K562 (cell line): ENCODE data around the gene YIF1A. TPM values are rescaled to one million over a fixed set of nuclear protein-coding genes. Genes with fewer than 3 reads are reported as not detected.

Experiments used
- CREB3L1 ChIP-seq: fragments of 450-650 bp; IDR thresholded peaks from 2 replicates; pipeline ENCODE4 v1.6.1; 2014; ENCODE audit warnings: low read depth, mild to moderate bottlenecking, moderate library complexity, borderline replicate concordance
- CTBP1 ChIP-seq: fragments of 450-650 bp; IDR thresholded peaks from 2 replicates; pipeline ENCODE4 v1.6.1; 2016; ENCODE audit warnings: borderline replicate concordance
- CXXC5 ChIP-seq: fragments of 250-450 bp; sonication (Bioruptor Pico); IDR thresholded peaks from 2 replicates; pipeline ENCODE4 v1.8.0; 2022; ENCODE audit warnings: inconsistent platforms, mild to moderate bottlenecking, moderate library complexity
- E2F1 ChIP-seq: sonication (generic); formaldehyde crosslinking; IDR thresholded peaks from 2 replicates; pipeline ENCODE4 v1.8.1; 2023; ENCODE audit warnings: mild to moderate bottlenecking, missing genetic modification reagents, moderate library complexity
- LCOR ChIP-seq: sonication (generic); formaldehyde crosslinking; IDR thresholded peaks from 2 replicates; pipeline ENCODE4 v1.8.0; 2022; ENCODE audit warnings: mild to moderate bottlenecking, missing genetic modification reagents
- NR3C1 ChIP-seq: sonication (generic); formaldehyde crosslinking; IDR thresholded peaks from 2 replicates; pipeline ENCODE4 v1.8.1; 2022; ENCODE audit warnings: missing genetic modification reagents
- SRSF1 ChIP-seq: fragments of 200-400 bp; formaldehyde crosslinking; IDR thresholded peaks from 2 replicates; pipeline ENCODE4 v1.6.1; 2017; ENCODE audit warnings: mild to moderate bottlenecking, low read depth, low read length, moderate library complexity
- TOE1 ChIP-seq, 2 experiments: fragments of 450-650 bp in 1 of 2; sonication (generic) in 1 of 2; formaldehyde crosslinking in 1 of 2; IDR thresholded peaks; 2 replicates each; pipeline versions ENCODE4 v1.7.1 to v1.8.0; 2016 to 2022; ENCODE audit warnings: borderline replicate concordance in 2 of 2, mild to moderate bottlenecking in 2 of 2, antibody characterized with exemption in 1 of 2, inconsistent platforms in 1 of 2, low read depth in 1 of 2, missing genetic modification reagents in 1 of 2, moderate library complexity in 1 of 2
- ZBTB17 ChIP-seq: fragments of 450-650 bp; formaldehyde crosslinking; IDR thresholded peaks from 2 replicates; pipeline ENCODE4 v1.4.0; 2020; ENCODE audit warnings: mild to moderate bottlenecking
- ZFX ChIP-seq: sonication (generic); formaldehyde crosslinking; IDR thresholded peaks from 2 replicates; pipeline ENCODE4 v1.8.0; 2022; ENCODE audit warnings: mild to moderate bottlenecking, missing genetic modification reagents, moderate library complexity
- ZNF134 ChIP-seq: fragments of 250-450 bp; sonication (Bioruptor Pico); conservative IDR thresholded peaks from 2 replicates; pipeline ENCODE4 v1.4.0; 2020
- ZNF75A ChIP-seq: fragments of 450-650 bp; formaldehyde crosslinking; IDR thresholded peaks from 2 replicates; pipeline ENCODE4 v1.4.0; 2020; ENCODE audit warnings: mild to moderate bottlenecking
- polyA plus RNA-seq, 8 experiments: library from polyadenylated mRNA; depleted of rRNA in 4 of 8; stranded (reverse) in 5 of 8; unstranded in 3 of 8; fragments of >200 nt; fragmentation: Nextera tagmentation in 2 of 8; fragmentation: Illumina TruSeq in 1 of 8; extraction: Ambion mirVana in 2 of 8; extraction: Trizol in 1 of 8; gene quantifications; 2 replicates each; pipeline versions ENCODE4 v1.2.1 to v1.2.3, GENCODE V29; 2011 to 2014; ENCODE audit warnings: inconsistent platforms in 1 of 8, missing spikeins in 1 of 8
- total RNA-seq, 7 experiments: library from RNA; depleted of rRNA in 6 of 7; stranded (reverse); fragments of >200 nt in 6 of 7; fragmentation: Illumina TruSeq in 2 of 7; extraction: Trizol in 2 of 7; gene quantifications; 2 replicates each; pipeline versions ENCODE4 v1.2.1 to v1.2.3, GENCODE V29; 2011 to 2021; ENCODE audit warnings: low replicate concordance in 1 of 7
- TF ChIP-seq, protein P1 (sequence below): fragments of 450-650 bp; formaldehyde crosslinking; IDR thresholded peaks from 2 replicates; pipeline ENCODE4 v1.4.0; 2020; ENCODE audit warnings: mild to moderate bottlenecking, moderate library complexity
- TF ChIP-seq, protein P2 (sequence below): sonication (generic); formaldehyde crosslinking; IDR thresholded peaks from 2 replicates; pipeline ENCODE4 v1.8.1; 2023; ENCODE audit warnings: missing genetic modification reagents, mild to moderate bottlenecking, borderline replicate concordance

The YIF1A gene
- total and polyA plus RNA-seq, 9 of the 15 experiments (the other 6 are each of a cell fraction or from before 2014, with no cell fraction given): 8.6 to 121 (median 77.2) TPM

GRCh38 chr11:66289548-66290329, 796 bp upstream of the YIF1A start (continued):
- TF ChIP-seq TOE1 (IDR thresholded peaks at IDR 0.05; ENCODE audit: borderline replicate concordance): no peak; the same call in 1 of the 2 replicates
- peak; percentile 96 for TF ChIP-seq TOE1 (CRISPR knock-in tag; IDR thresholded peaks at IDR 0.05; ENCODE audit: borderline replicate concordance, low read depth)
- TF ChIP-seq LCOR (CRISPR knock-in tag): 0 out of 2 replicates have a peak, but pooled peaks have one; percentile 68
- TF ChIP-seq, protein P1, sequence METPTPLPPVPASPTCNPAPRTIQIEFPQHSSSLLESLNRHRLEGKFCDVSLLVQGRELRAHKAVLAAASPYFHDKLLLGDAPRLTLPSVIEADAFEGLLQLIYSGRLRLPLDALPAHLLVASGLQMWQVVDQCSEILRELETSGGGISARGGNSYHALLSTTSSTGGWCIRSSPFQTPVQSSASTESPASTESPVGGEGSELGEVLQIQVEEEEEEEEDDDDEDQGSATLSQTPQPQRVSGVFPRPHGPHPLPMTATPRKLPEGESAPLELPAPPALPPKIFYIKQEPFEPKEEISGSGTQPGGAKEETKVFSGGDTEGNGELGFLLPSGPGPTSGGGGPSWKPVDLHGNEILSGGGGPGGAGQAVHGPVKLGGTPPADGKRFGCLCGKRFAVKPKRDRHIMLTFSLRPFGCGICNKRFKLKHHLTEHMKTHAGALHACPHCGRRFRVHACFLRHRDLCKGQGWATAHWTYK (CRISPR knock-in tag): 0 out of 2 replicates have a peak, but pooled peaks have one; percentile 34
- TF ChIP-seq CXXC5 (CRISPR knock-in tag): peak; percentile 14
- peak; percentile 51; the same call in 1 of the 2 replicates for TF ChIP-seq E2F1 (CRISPR knock-in tag)
- no peak for TF ChIP-seq ZFX (CRISPR knock-in tag)
- no peak for TF ChIP-seq ZNF75A
- TF ChIP-seq CTBP1: peak; percentile 86
- TF ChIP-seq, protein P2, sequence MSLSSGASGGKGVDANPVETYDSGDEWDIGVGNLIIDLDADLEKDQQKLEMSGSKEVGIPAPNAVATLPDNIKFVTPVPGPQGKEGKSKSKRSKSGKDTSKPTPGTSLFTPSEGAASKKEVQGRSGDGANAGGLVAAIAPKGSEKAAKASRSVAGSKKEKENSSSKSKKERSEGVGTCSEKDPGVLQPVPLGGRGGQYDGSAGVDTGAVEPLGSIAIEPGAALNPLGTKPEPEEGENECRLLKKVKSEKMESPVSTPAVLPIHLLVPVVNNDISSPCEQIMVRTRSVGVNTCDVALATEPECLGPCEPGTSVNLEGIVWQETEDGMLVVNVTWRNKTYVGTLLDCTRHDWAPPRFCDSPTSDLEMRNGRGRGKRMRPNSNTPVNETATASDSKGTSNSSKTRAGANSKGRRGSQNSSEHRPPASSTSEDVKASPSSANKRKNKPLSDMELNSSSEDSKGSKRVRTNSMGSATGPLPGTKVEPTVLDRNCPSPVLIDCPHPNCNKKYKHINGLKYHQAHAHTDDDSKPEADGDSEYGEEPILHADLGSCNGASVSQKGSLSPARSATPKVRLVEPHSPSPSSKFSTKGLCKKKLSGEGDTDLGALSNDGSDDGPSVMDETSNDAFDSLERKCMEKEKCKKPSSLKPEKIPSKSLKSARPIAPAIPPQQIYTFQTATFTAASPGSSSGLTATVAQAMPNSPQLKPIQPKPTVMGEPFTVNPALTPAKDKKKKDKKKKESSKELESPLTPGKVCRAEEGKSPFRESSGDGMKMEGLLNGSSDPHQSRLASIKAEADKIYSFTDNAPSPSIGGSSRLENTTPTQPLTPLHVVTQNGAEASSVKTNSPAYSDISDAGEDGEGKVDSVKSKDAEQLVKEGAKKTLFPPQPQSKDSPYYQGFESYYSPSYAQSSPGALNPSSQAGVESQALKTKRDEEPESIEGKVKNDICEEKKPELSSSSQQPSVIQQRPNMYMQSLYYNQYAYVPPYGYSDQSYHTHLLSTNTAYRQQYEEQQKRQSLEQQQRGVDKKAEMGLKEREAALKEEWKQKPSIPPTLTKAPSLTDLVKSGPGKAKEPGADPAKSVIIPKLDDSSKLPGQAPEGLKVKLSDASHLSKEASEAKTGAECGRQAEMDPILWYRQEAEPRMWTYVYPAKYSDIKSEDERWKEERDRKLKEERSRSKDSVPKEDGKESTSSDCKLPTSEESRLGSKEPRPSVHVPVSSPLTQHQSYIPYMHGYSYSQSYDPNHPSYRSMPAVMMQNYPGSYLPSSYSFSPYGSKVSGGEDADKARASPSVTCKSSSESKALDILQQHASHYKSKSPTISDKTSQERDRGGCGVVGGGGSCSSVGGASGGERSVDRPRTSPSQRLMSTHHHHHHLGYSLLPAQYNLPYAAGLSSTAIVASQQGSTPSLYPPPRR (CRISPR knock-in tag): peak; percentile 72; the same call in 1 of the 2 replicates
- peak; percentile 44; the same call in 1 of the 2 replicates for TF ChIP-seq SRSF1
- 0 out of 2 replicates have a peak, but pooled peaks have one; percentile 23 for TF ChIP-seq ZBTB17 (CRISPR knock-in tag)
- peak; percentile 96 for TF ChIP-seq CREB3L1
- TF ChIP-seq ZNF134 (CRISPR knock-in tag): peak; percentile 59; the same call in 1 of the 2 replicates
- TF ChIP-seq NR3C1 (CRISPR knock-in tag): peak; percentile 89
